Activated T-helper 9 cell treated with anti-CD3 and anti-CD28 coated beads, Interleukin-2, amount 50 U/mL, for 16 hours (primary cell): ENCODE measurements around the gene ABHD6.
"Not testable (repeated sequence)": the region's sequence is repeated elsewhere in the genome, so short reads cannot be mapped to it uniquely, and the experiment has no call there.

Experiments
- DNase-seq: peaks from one replicate; pipeline ENCODE4 v3.0.0-alpha.2; 2020; ENCODE audit warnings: low read depth

Gene ABHD6

GRCh38 chr3:58237238-58237940 lies at the start of gene ABHD6:
Gene ABHD6 (plus strand): TSS chr3:58237792. CDS start chr3:58256587, 18,795 bp downstream.
- peak; percentile 63 for DNase-seq

DNA sequence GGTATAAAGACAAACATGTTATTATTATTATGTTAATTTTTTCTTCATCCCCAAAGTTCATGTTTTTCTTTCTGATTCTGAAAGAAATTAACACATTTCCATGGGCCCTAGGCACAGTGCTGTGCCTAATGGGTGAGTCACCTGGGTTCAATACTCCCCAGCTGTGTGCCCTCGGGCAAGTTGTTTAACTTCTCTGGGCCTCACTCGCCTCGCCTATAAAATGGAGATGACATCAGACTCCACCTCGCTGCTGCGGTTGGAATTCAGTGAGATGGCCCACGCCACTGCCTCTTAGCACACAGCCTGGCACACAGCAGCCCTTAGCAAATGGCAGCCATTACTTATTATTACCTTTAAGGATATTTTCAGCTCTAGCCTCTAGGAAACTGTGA lies 49.4 kb upstream of the ABHD6 start:
- no peak for DNase-seq

DNA sequence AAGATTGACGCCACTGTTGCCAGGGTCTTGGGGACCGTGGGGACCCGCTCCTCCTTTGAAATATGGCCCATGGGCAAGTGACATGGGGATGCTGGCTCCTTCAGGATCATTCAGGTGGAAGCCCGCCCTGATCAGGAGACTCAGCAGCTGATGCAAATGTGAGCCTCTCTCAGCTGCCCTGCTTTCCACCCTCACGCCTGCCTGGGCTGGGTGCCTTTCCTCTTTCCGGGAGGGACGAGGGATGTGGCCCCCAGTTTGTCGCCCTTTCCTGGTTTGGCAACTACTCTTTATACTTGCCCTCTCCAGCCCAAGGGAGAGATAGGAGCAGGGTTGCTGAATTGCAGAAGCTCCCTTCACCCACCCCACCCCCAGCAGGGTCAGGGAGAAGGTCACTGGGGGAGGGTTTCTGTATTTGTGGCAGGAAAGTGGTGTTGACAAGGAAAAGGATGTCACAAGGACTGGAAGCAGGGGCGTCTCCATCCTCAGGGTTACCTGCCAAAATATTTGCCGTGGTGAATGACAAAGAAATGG lies 48.6 kb upstream of the ABHD6 start:
- no peak for DNase-seq

- DNase-seq = no peak
Observed at GRCh38 chr3:58189691-58190090, 47.9 kb upstream of the ABHD6 start.

GRCh38 chr3:58190291-58190690 lies 47.3 kb upstream of the ABHD6 start:
- DNase-seq = no peak

- no peak for DNase-seq
Observed at GRCh38 chr3:58190882-58191281, 46.7 kb upstream of the ABHD6 start.

DNA sequence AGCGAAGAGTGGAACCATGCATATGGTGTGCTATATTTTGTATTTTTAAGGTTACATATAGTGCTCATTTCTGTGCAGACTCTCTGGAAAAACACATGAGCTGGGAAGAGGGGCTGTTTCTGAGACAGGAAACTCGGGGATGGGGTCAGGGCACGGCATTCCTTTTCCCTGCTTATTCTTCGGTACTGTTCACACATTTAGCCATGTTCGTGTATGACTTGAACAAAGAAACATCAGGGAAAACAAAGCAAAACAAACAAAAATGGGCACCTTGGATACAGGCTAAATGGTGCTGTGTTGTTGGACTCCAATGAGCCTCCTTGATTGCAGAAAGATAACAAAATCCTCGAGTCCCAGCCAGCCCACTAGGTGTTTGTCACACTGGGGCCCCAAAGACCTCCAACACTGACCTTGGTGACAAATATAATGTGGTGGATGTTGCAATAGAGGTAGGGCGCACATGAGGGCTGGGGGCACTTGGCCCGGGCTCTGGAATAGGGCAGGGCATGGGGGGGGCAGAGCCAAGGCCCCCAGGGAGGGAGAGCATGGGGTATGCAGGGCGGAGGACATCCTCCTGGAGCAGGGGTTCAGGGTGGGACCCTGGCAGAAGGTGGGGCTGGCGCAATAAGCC lies 46.1 kb upstream of the ABHD6 start:
- no peak for DNase-seq

DNA sequence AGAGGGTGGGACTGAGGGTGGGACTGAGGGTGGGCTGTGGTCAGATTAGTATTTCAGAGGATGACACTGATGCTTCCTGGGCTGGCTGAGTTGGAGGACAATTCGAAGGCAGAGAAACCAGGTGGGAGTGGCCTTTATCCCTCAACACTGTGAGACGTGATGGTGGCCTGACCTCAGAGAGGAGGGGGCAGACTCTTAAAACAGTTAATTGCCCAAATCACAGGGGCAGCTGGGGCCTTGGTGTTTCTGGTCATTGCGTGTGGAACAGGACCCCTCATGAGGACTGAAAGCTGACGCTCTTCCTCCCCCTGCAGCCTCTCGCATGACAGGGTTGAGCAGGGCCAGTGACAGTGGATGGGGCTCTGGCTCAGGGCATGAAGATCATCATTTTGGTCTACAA lies 45.5 kb upstream of the ABHD6 start:
- DNase-seq = no peak

DNA sequence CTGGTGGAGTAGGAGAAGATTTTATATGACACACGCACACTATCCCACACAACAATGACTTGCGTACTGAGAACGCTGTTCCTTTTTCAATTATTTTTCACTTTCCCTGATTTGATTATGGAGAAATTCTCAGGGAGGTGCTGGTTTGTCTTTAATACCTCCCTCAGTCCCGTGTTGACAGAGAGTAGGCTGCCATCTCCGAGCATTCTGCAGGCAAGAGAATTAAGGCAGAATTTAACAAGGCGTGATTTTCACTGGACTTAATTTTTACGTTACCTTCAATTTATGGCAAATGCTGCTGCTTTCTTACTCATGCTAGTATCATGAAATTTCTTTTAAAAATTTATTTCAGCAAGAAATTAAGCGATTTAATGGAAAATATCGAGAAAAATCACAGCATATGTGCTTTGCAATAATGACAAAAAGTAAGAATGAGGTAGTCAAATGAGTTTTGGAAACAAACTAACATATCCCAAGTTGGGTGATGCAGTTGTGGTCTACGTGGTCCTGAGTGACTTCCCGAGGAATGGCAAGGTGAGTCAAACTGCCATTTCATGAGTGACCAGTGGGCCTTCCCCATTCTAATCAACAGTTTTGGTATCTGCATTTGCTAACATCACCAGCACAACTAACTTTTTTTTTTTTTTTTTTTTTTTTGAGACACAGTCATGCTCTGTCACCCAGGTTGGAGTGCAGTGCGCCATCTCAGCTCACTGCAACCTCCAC lies 43.7 kb upstream of the ABHD6 start:
- DNase-seq = no peak

DNA sequence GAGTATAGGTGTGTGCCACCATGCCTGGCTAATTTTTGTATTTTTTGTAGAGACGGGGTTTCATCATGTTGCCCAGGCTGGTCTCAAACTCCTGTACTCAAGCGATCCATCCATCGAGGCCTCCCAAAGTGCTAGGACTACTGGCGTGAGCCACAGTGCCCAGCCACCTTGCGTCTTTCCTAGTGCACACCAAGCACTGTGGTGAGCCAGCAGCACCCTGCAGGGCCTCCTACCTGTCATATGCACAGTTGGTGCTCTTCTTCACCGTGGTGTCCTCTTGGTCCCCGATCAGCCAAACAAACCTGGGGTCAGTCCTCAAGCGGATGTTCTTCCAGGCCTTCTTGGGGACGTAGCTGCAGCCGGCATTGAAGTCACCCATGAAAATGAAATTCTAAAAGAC lies 40.0 kb upstream of the ABHD6 start:
- DNase-seq = no peak

- no peak for DNase-seq
Observed at GRCh38 chr3:58198362-58198761, 39.2 kb upstream of the ABHD6 start.

DNA sequence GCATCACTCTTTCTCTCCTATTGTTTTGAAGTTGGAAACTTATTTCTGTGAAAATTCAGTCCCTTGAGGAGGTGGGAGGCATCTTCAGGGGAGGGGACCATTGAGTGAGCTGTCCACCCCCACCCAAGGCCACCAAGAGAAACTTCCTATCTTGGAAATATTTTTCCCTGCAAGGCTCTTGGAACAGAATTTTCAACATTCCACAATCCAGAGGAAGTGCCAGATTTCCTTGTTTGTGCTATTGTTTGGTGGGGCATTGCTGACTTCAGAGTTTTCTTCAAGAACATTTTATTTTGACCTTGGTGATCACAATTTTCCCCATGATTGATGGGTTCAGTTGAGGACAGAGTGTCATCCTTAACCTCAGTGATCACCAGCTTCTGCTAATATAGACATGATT lies 38.8 kb upstream of the ABHD6 start:
- DNase-seq = no peak

- DNase-seq = no peak
Observed at GRCh38 chr3:58200121-58200709, 37.4 kb upstream of the ABHD6 start.

DNA sequence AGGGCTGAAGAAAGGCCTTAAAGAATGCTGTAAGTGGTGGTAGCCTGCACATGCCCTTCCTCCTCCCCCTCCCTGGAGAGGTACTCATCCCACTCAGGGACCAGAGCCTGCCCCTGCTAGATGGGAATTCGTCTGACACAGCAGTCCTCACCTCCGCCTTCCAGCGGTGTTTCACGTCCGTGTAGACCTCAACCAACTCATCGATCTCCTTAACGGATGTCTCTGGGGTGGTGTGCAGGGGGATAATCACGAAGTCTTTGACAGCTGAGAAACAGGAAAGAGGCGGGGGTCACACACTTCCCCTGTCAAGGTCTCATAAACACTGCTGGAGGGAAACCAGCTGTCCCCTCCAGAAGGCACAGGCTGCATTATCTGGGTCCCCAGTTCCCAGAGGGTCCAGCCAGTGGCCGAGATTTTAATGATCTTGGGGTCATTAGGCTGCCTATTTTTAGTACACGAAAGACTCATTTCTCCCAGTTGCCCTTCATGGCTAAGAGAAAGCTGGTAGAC lies 36.7 kb upstream of the ABHD6 start:
- DNase-seq = no peak

GRCh38 chr3:58201451-58201850 lies 36.1 kb upstream of the ABHD6 start:
- not testable (repeated sequence) for DNase-seq

DNA sequence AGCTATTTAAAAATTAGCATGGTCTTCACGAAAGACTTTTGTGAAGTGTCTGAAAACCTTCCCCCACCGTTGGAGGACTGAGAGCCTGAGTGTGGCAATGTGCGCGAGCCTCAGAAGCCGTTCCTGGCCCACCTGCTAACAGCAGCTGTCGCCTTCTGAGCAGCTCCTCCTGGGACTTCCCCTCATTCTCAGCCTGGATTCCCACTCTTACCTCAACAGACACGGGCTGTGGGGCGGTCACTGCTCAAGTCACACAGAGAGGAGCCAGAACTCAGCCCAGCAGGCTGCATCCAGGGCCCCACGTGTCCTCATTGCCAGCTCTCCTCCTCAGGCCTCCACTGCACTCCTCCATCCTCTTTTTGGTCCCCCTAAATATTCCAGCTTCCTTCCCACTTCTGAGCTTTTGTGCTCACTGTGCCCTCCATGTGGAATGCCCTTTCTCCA lies 34.7 kb upstream of the ABHD6 start:
- no peak for DNase-seq

DNA sequence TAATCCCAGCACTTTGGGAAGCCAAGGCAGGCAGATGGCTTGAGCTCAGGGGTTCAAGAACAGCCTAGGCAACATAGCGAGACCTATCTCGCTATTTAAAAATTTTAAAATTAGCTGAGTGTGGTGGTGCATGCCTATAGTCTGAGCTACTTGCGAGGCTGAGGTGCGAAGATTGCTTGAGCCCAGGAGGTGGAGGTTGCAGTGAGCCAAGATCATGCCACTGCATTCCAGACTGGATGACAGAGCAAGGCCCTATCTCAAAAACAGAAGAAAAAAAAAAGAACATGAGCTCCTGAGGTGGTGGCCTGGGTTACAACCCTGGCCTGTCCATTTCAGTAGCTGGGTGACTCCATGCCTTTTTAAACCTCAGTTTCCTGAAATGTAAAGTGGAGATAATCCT lies 34.1 kb upstream of the ABHD6 start:
- DNase-seq = no peak

- no peak for DNase-seq
Observed at GRCh38 chr3:58204720-58205119, 32.9 kb upstream of the ABHD6 start.

- DNase-seq = no peak
Observed at GRCh38 chr3:58205981-58206380, 31.6 kb upstream of the ABHD6 start.

- DNase-seq = no peak
Observed at GRCh38 chr3:58206406-58207011, 31.1 kb upstream of the ABHD6 start.

GRCh38 chr3:58207954-58208353 lies 29.6 kb upstream of the ABHD6 start:
- DNase-seq = no peak

DNA sequence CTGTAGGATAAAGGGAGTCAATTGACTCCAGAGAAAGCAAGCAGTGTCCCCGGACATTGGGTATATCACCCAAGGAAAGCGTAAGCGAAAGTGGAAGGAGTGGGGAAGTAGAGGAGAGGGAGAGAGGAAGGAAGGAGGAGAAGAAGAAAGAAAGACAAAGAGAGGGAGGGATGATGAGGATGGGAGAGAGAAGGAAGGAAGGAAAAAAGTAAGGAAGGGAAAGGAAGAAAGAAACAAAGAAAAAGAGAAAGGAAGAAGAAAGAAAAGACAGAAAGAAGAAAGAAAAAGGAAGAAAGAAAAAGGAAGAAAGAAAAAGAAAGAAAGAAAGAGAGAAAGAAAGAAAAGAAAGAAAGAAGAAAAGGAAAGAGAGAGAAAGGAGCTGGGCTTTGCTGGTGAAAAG lies 27.7 kb upstream of the ABHD6 start:
- DNase-seq = no peak
